Panc1 (cell line): ENCODE data around the gene PDGFA. TPM values are rescaled to one million over a fixed set of nuclear protein-coding genes. Genes with fewer than 3 reads are reported as not detected.
A peak's percentile ranks its signal among the peaks of the same experiment; 100 is the strongest.
"Not testable (repeated sequence)": the region's sequence is repeated elsewhere in the genome, so short reads cannot be mapped to it uniquely, and the experiment has no call there.

Experiments
- ATAC-seq: fragments of 200-7000 bp; cut with Tn5 transposase; 2 replicates; pipeline ENCODE4 v1.9.1; 2020; ENCODE audit warnings: mild to moderate bottlenecking, moderate library complexity
- BruUV-seq: library from RNA; stranded (reverse); fragments of 400-500 nt; replicated peaks from 2 replicates; lab custom pipeline; 2021; lab: Mats Ljungman, UMichigan
- CTCF ChIA-PET: fragments of 300-600 bp; sonication (Branson Sonifier 250); formaldehyde crosslinking; loops from one replicate; lab custom pipeline; 2022; ENCODE audit warnings: antibody characterized with exemption; lab: Charles Lee
- POLR2A ChIA-PET: fragments of 300-600 bp; sonication (Branson Sonifier 250); formaldehyde crosslinking; loops from one replicate; lab custom pipeline; 2022; ENCODE audit warnings: antibody characterized with exemption; lab: Charles Lee
- DNase-seq: peaks from one replicate; pipeline ENCODE4 v3.0.0-alpha.2; 2010; ENCODE audit warnings: low read depth, low spot score
- H3K27ac ChIP-seq: 2 replicates; pipeline ENCODE4 v1.5.1; 2011; ENCODE audit warnings: mild to moderate bottlenecking, low read length, inconsistent platforms
- H3K27me3 ChIP-seq: fragments of 200-500 bp; sonication (Bioruptor generic); 2 replicates; pipeline ENCODE4 v1.6.0; 2014; ENCODE audit warnings: low read length, inconsistent platforms; ENCODE audit not compliant: control insufficient read depth, insufficient read depth
- H3K36me3 ChIP-seq: fragments of 200-500 bp; sonication (Bioruptor generic); 2 replicates; pipeline ENCODE4 v1.5.1; 2014; ENCODE audit warnings: inconsistent platforms, mild to moderate bottlenecking, low read length, moderate library complexity; ENCODE audit not compliant: control insufficient read depth, insufficient read depth
- H3K4me1 ChIP-seq: 2 replicates; pipeline ENCODE4 v1.5.1; 2011; ENCODE audit warnings: inconsistent platforms, mild to moderate bottlenecking, low read length, moderate library complexity; ENCODE audit not compliant: control insufficient read depth, insufficient read depth
- H3K4me3 ChIP-seq, 2 experiments: 2 replicates each; pipeline ENCODE4 v1.5.1; 2011 to 2012; ENCODE audit warnings: low read depth in 2 of 2, low read length in 2 of 2, mild to moderate bottlenecking in 2 of 2, inconsistent platforms in 1 of 2, moderate library complexity in 1 of 2
- H3K9me3 ChIP-seq: fragments of 200-500 bp; sonication (Bioruptor generic); 2 replicates; pipeline ENCODE4 v1.5.1; 2014; ENCODE audit warnings: low read depth, mild to moderate bottlenecking, inconsistent platforms, low read length, moderate library complexity; ENCODE audit not compliant: control insufficient read depth, insufficient read depth
- CTCF ChIP-seq: fragments of 450-650 bp; IDR thresholded peaks from 2 replicates; pipeline ENCODE4 v1.5.1; 2017; ENCODE audit warnings: mild to moderate bottlenecking
- POLR2AphosphoS5 ChIP-seq: IDR thresholded peaks from 2 replicates; pipeline ENCODE4 v1.6.1; 2012; ENCODE audit warnings: mild to moderate bottlenecking, low read depth, low read length, moderate library complexity
- REST ChIP-seq, 2 experiments: IDR thresholded peaks; 2 replicates each; pipeline ENCODE4 v1.6.1; 2011 to 2012; ENCODE audit warnings: low read depth in 2 of 2, control low read depth in 1 of 2, low read length in 1 of 2, mild to moderate bottlenecking in 1 of 2, moderate library complexity in 1 of 2; ENCODE audit not compliant: insufficient read depth in 1 of 2
- SIN3A ChIP-seq: IDR thresholded peaks from 2 replicates; pipeline ENCODE4 v1.6.1; 2012; ENCODE audit warnings: low read depth, mild to moderate bottlenecking, low read length, moderate library complexity, borderline replicate concordance; ENCODE audit not compliant: insufficient read depth
- TCF7L2 ChIP-seq: IDR thresholded peaks from 2 replicates; pipeline ENCODE4 v1.6.1; 2011; ENCODE audit warnings: mild to moderate bottlenecking, low read depth, low read length, inconsistent platforms
- in situ Hi-C: cut with HindIII; loops from 2 replicates; pipeline ENCODE4 v1.10.0; 2016; ENCODE audit warnings: low sequenced_read_pairs, low pct_unique_long_range_greater_than_20kb
- intact Hi-C: fragments of 100-400 bp; cut with micrococcal nuclease; formaldehyde crosslinking; loops from one replicate; pipeline ENCODE4 v1.10.0; 2022; ENCODE audit not compliant: unreplicated experiment
- total RNA-seq: library from RNA; stranded (reverse); gene quantifications from one replicate; pipeline ENCODE4 v1.2.1, GENCODE V29; 2021; ENCODE audit not compliant: unreplicated experiment

Gene PDGFA
- total RNA-seq, 1 experiment from 2014 or later, result 18.5 TPM

- CTCF ChIA-PET, result no interaction called here
- intact Hi-C loops (no loop called here), in situ Hi-C loops (no loop called here)
- no peak overlapping the region for H3K4me3 ChIP-seq
- H3K36me3 ChIP-seq, result no peaks in the 10 kb centered on the region
- H3K27ac ChIP-seq, result no peak overlapping the region
- no peaks in the 10 kb centered on the region for H3K4me1 ChIP-seq
- BruUV-seq, result no TSS peak
- DNase-seq (no peak), ATAC-seq (peak; percentile 36; the same call in 1 of the 2 replicates)
- POLR2A ChIA-PET, result no interaction called here
- H3K9me3 ChIP-seq, result no peaks in the 10 kb centered on the region
- H3K27me3 ChIP-seq, result no peaks in the 10 kb centered on the region
- TF ChIP-seq POLR2AphosphoS5 (no peak), TCF7L2 (no peak), REST (IDR thresholded peaks at IDR 0.05; ENCODE audit: insufficient read depth in 1 of 2, low read depth in 2 of 2, low read length in 1 of 2) (no peak), SIN3A (no peak), CTCF (no peak)
These were observed 33.4 kb upstream of the PDGFA start for GRCh38 chr7:552868-553635.

- POLR2A ChIA-PET, DNase-seq, H3K27me3 ChIP-seq, BruUV-seq, in situ Hi-C loops, ATAC-seq, H3K27ac ChIP-seq, H3K4me3 ChIP-seq, H3K36me3 ChIP-seq, intact Hi-C loops, H3K4me1 ChIP-seq, H3K9me3 ChIP-seq, CTCF ChIA-PET: not testable (repeated sequence)
These were observed 32.7 kb upstream of the PDGFA start for GRCh38 chr7:552151-552867.

- CTCF ChIA-PET, H3K27ac ChIP-seq, intact Hi-C loops, DNase-seq, POLR2A ChIA-PET, H3K9me3 ChIP-seq, in situ Hi-C loops, BruUV-seq, H3K4me1 ChIP-seq, H3K36me3 ChIP-seq, H3K27me3 ChIP-seq, ATAC-seq, H3K4me3 ChIP-seq: not testable (repeated sequence)
These were observed 31.9 kb upstream of the PDGFA start for GRCh38 chr7:551615-551970.
